GM19324 (cell line): ENCODE measurements around the gene SLC2A14.
"Not testable (repeated sequence)": the region's sequence is repeated elsewhere in the genome, so short reads cannot be mapped to it uniquely, and the experiment has no call there.

ENCODE experiments used
- ATAC-seq: cut with Tn5 transposase; IDR thresholded peaks from one replicate; pipeline ENCODE4 v1.9.1; 2021; ENCODE audit warnings: mild to moderate bottlenecking, moderate library complexity; ENCODE audit not compliant: unreplicated experiment, low FRiP score

The SLC2A14 gene

GRCh38 chr12:7872566-7873319, at the start of gene SLC2A14:
Gene SLC2A14 (minus strand): TSS chr12:7872915. CDS start chr12:7869880, 3,035 bp downstream.
- no peak for ATAC-seq

GRCh38 chr12:7921181-7921580, 48.5 kb upstream of the SLC2A14 start:
- ATAC-seq: not testable (repeated sequence)

GRCh38 chr12:7918268-7918590, 45.5 kb upstream of the SLC2A14 start:
- ATAC-seq: not testable (repeated sequence)

GRCh38 chr12:7917392-7918267, 44.9 kb upstream of the SLC2A14 start:
- no peak for ATAC-seq

GRCh38 chr12:7916936-7917335, 44.2 kb upstream of the SLC2A14 start:
- no peak for ATAC-seq

GRCh38 chr12:7915661-7916403, 43.1 kb upstream of the SLC2A14 start:
- no peak for ATAC-seq

- ATAC-seq: not testable (repeated sequence)
Measured at GRCh38 chr12:7910106-7910505, 37.4 kb upstream of the SLC2A14 start.

GRCh38 chr12:7907009-7907408, 34.3 kb upstream of the SLC2A14 start:
- no peak for ATAC-seq

GRCh38 chr12:7906303-7906702, 33.6 kb upstream of the SLC2A14 start:
- not testable (repeated sequence) for ATAC-seq

GRCh38 chr12:7905600-7906125, 32.9 kb upstream of the SLC2A14 start:
- not testable (repeated sequence) for ATAC-seq

GRCh38 chr12:7905071-7905470, 32.4 kb upstream of the SLC2A14 start:
- no peak for ATAC-seq

GRCh38 chr12:7902416-7902815, 29.7 kb upstream of the SLC2A14 start:
- ATAC-seq: not testable (repeated sequence)

GRCh38 chr12:7899755-7900154, 27.0 kb upstream of the SLC2A14 start:
- no peak for ATAC-seq

- not testable (repeated sequence) for ATAC-seq
Measured at GRCh38 chr12:7896726-7897125, 24.0 kb upstream of the SLC2A14 start.

- no peak for ATAC-seq
Measured at GRCh38 chr12:7892186-7892980, 19.7 kb upstream of the SLC2A14 start.

- no peak for ATAC-seq
Measured at GRCh38 chr12:7884689-7885088, 12.0 kb upstream of the SLC2A14 start.

GRCh38 chr12:7881736-7882120, 9.0 kb upstream of the SLC2A14 start:
- ATAC-seq: not testable (repeated sequence)

GRCh38 chr12:7880952-7881735, 8.4 kb upstream of the SLC2A14 start:
- ATAC-seq: not testable (repeated sequence)

GRCh38 chr12:7879246-7879645, 6.5 kb upstream of the SLC2A14 start:
- ATAC-seq: no peak
